Astrocyte of the spinal cord (primary cell): ENCODE data around the gene RALGPS1.

Experiments
- DNase-seq: peaks from one replicate; pipeline ENCODE4 v3.0.0; 2011; ENCODE audit warnings: low read depth, low spot score
- H3K4me3 ChIP-seq: 2 replicates; pipeline ENCODE4 v1.5.1; 2011; ENCODE audit warnings: low read depth, mild to moderate bottlenecking, low read length, moderate library complexity
- in situ Hi-C: cut with HindIII; loops from 2 replicates; pipeline ENCODE4 v1.10.0; 2017; ENCODE audit warnings: low sequenced_read_pairs
- TF ChIP-seq, protein P1 (sequence below): IDR thresholded peaks from 2 replicates; pipeline ENCODE4 v1.5.1; 2012; ENCODE audit warnings: low read depth, mild to moderate bottlenecking, low read length, inconsistent platforms

RALGPS1 gene

DNA sequence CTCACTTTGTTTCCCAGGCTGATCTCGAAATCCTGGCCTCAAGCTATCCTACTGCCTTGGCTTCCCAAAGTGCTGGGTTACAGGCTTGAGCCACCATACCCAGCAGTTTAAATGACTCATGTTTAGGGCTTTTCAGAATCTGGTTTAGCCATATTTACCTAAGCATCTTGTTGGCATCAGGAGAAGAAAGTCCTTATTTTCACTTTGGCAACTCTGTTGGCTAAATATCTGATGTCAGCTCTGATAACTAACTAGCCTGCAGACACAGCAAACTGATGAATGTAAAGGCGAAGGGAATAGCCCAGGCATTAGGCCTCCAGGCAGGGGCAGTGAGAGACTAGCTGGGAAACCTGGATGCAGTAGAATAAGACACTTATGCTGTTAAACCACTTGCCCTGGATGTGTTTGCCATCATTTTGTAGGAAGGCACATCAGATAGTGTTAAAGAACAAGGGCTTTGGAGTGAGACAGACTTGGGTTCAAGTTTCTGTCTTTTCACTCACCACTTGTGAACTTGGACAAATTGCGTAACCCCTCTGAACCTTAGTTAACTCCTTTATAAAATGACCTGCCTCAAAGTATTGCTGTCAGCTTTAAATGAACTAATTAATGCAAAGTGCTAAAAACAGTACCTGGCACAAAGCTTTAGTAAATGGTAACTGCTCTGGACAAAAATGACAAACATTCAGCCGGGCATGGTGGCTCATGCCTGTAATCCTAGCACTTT is 315.3 kb downstream of the RALGPS1 start:
- no peak overlapping the region for H3K4me3 ChIP-seq
- DNase-seq: no peak
- TF ChIP-seq, protein P1, sequence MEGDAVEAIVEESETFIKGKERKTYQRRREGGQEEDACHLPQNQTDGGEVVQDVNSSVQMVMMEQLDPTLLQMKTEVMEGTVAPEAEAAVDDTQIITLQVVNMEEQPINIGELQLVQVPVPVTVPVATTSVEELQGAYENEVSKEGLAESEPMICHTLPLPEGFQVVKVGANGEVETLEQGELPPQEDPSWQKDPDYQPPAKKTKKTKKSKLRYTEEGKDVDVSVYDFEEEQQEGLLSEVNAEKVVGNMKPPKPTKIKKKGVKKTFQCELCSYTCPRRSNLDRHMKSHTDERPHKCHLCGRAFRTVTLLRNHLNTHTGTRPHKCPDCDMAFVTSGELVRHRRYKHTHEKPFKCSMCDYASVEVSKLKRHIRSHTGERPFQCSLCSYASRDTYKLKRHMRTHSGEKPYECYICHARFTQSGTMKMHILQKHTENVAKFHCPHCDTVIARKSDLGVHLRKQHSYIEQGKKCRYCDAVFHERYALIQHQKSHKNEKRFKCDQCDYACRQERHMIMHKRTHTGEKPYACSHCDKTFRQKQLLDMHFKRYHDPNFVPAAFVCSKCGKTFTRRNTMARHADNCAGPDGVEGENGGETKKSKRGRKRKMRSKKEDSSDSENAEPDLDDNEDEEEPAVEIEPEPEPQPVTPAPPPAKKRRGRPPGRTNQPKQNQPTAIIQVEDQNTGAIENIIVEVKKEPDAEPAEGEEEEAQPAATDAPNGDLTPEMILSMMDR: no peak
- in situ Hi-C loops: no loop called here

DNA sequence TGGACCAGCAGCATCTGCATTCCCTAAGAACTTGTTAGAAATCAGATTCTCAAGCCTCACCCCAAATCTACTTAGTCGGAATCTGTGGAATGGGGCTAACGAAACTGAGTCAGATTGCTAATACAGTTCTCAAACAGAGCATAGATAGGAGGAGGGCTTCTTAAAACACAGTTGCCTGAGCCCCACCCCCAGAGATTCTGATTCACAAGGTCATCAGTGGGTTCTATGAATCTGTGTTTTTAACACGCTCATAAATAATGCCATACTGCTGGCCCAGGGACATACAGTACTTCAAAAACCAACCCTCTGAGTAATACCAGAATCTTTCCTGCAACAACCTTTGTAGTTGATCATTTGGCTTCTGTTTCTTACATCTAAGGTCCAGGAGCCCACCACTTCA is 317.1 kb downstream of the RALGPS1 start:
- in situ Hi-C loops: no loop called here

DNA sequence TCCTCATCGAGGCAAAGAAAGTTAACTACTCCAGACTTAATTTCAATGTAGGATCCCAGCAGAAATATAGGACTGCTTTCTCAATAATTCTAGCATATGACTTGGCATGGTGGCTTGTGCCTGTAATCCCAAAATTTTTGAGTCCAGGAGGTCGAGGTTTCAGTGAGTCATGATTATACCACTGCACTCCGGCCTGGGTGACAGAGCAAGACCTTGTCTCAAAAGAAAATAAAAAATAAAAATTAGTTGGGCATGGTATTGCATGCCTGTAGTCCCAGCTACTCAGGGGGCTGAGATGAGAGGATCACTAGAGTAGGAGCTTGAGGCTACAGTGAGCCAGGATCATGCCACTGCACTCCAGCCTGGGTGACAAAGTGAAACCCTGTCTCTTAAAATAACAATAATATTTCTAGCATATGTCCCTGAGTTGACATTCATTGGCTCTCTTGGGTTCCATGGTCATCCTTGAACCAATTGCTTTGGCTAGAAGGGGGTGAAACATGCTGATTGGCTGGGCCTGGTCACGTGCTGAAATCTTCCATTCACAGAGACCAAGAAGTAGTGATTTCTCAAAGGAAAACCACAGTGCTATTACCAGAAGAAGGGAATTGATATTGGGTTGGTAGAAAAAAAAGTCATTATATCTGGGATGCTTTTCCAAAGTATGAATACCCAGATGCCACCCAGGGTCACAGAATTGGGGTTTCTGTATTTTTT is 318.4 kb downstream of the RALGPS1 start:
- DNase-seq: no peak
- in situ Hi-C loops: no loop called here
- no peak overlapping the region for H3K4me3 ChIP-seq
- TF ChIP-seq, protein P1: no peak

More for the DNA sequence above, 317.1 kb downstream of the RALGPS1 start:
- DNase-seq: no peak
- TF ChIP-seq, protein P1: no peak
- H3K4me3 ChIP-seq: no peak overlapping the region

DNA sequence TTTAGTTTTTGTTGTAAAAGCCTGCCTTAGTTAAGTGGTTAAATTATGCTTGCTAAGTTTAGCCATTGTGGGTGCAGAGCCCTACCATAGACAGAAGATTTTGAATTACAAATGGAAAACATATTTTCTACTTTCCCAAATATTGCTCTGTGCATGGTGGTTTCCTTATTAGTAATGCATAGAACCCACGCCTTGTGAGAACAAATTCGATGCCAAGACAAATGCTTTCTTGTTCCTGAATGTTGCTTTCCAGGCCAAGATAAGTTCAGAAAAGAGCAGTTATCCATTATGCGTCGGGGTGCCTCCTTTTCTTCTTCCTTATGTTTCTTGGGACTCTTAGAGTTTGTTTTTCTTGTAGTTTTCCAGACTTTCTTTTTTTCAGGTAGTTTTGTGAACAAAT is 319.0 kb downstream of the RALGPS1 start:
- DNase-seq: no peak
- no peak overlapping the region for H3K4me3 ChIP-seq
- TF ChIP-seq, protein P1: no peak
- in situ Hi-C loops: no loop called here

DNA sequence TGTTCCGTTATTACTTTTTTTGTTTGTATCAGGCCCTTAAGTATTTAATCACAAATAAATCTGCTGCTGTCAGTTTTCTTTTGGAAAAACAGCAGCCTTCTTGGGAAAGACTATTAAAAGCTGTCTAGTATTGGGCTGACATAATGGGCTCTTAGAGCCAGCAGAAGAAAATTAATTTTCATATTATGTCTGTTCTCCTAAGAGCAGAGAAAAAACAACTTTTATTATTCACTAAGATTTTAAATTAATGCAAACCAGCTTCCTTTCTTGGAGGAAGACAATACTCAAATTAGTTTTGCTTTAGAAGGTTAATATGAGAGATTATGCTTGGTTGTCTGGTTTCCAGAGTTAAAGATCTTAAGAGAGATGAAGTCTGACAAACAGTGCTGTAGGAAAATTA is 319.4 kb downstream of the RALGPS1 start:
- no peak for DNase-seq
- in situ Hi-C loops: no loop called here
- no peak overlapping the region for H3K4me3 ChIP-seq
- TF ChIP-seq, protein P1: no peak

DNA sequence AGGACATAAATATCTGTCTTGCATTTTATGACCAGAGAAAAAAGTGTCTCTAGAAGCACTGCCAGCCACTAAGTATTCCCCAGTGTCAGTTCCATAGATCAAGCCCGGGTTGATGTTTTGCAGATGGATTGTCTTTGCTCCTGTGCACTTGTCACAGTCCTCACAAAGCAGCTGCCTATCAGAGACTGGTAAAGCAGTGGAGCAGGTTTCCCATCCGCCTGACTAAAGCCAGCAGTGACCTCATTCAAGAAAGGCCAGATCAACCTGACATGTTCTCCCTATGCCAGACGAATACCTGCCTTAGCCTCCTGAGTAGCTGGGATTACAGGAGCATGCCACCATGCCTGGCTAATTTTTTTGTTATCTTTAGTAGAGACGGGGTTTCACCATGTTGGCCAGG is 323.2 kb downstream of the RALGPS1 start:
- no peak for DNase-seq
- H3K4me3 ChIP-seq: no peak overlapping the region
- in situ Hi-C loops: no loop called here
- TF ChIP-seq, protein P1: no peak
